ENCODE results near the gene ENTHD1. TPM values are rescaled to one million over a fixed set of nuclear protein-coding genes. Genes with fewer than 3 reads are reported as not detected.
"Not testable (repeated sequence)": the region's sequence is repeated elsewhere in the genome, so short reads cannot be mapped to it uniquely, and the experiment has no call there.

Gene ENTHD1
- total RNA-seq, 1 donor from 2014 or later = not detected

DNA sequence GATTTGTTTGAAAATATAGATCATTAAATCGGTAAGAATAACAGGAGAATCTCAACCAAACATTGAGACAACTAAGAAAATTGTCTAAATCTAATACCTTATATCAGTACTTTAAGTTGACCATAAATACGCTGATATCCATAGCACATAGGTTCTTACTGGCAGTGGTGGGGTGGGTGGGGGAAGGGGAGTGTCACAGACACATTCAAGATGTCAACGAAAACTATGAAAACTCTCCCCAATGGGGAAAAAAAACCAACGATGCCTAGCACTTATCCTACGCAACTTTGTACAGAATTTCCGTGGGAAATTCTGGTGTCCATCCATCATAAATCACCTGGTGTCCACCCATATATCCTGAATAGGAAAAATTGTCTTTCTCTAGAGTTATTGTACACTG lies 13.5 kb upstream of the ENTHD1 start:
- no peaks in the 10 kb centered on the region for H3K4me1 Mint-ChIP-seq (ENCODE audit: low read depth, unreplicated experiment)
- H3K27ac Mint-ChIP-seq (ENCODE audit: unreplicated experiment) = no peak overlapping the region
- no peaks in the 10 kb centered on the region for H3K36me3 Mint-ChIP-seq (ENCODE audit: unreplicated experiment)
- DNase-seq = no peak
- no peak overlapping the region for H3K4me3 Mint-ChIP-seq (ENCODE audit: unreplicated experiment)
- H3K9me3 Mint-ChIP-seq (ENCODE audit: unreplicated experiment) = no peaks in the 10 kb centered on the region
- TF ChIP-seq CTCF (IDR thresholded peaks at IDR 0.05; ENCODE audit: partially characterized antibody, unreplicated experiment) = no peak
- no peaks in the 10 kb centered on the region for H3K27me3 Mint-ChIP-seq (ENCODE audit: unreplicated experiment)

DNA sequence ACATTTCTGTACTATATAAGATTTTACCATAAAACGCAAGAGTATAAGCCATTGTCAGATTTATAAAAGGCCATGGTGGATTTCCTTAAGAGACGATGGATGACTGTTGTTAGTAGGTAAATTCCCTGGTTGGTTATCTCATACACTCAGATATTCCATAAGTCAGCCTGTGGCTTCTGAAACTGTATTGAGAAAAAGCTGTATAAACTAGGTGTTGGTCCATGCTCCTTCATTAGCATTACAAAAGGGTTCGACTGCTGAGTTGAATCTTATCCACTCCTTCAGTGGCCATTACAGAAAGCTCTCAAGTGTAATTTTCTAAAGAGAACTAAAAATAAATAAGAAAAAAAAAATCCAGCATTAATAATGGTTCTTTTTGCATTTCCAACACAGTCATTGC lies 12.6 kb upstream of the ENTHD1 start:
- no peak for TF ChIP-seq CTCF (IDR thresholded peaks at IDR 0.05; ENCODE audit: partially characterized antibody, unreplicated experiment)
- Mint-ChIP-seq H3K4me1 (ENCODE audit: low read depth, unreplicated experiment) (no peaks in the 10 kb centered on the region), H3K27me3 (ENCODE audit: unreplicated experiment) (no peaks in the 10 kb centered on the region), H3K27ac (ENCODE audit: unreplicated experiment) (no peak overlapping the region), H3K4me3 (ENCODE audit: unreplicated experiment) (no peak overlapping the region), H3K9me3 (ENCODE audit: unreplicated experiment) (no peaks in the 10 kb centered on the region), H3K36me3 (ENCODE audit: unreplicated experiment) (no peaks in the 10 kb centered on the region)
- no peak for DNase-seq

GRCh38 chr22:39905687-39906086 lies 12.1 kb upstream of the ENTHD1 start:
- Mint-ChIP-seq H3K36me3 (ENCODE audit: unreplicated experiment) (no peaks in the 10 kb centered on the region), H3K9me3 (ENCODE audit: unreplicated experiment) (no peaks in the 10 kb centered on the region)
- DNase-seq = no peak

GRCh38 chr22:39904862-39905261 lies 11.3 kb upstream of the ENTHD1 start:
- no peak for DNase-seq
- H3K9me3 Mint-ChIP-seq (ENCODE audit: unreplicated experiment) = no peaks in the 10 kb centered on the region
- no peaks in the 10 kb centered on the region for H3K4me1 Mint-ChIP-seq (ENCODE audit: low read depth, unreplicated experiment)
- no peak for TF ChIP-seq CTCF (IDR thresholded peaks at IDR 0.05; ENCODE audit: partially characterized antibody, unreplicated experiment)
- H3K36me3 Mint-ChIP-seq (ENCODE audit: unreplicated experiment) = no peaks in the 10 kb centered on the region
- H3K4me3 Mint-ChIP-seq (ENCODE audit: unreplicated experiment) = no peak overlapping the region
- no peaks in the 10 kb centered on the region for H3K27me3 Mint-ChIP-seq (ENCODE audit: unreplicated experiment)
- no peak overlapping the region for H3K27ac Mint-ChIP-seq (ENCODE audit: unreplicated experiment)

More at GRCh38 chr22:39905687-39906086, 12.1 kb upstream of the ENTHD1 start:
- H3K27ac Mint-ChIP-seq (ENCODE audit: unreplicated experiment) = no peak overlapping the region
- no peak overlapping the region for H3K4me3 Mint-ChIP-seq (ENCODE audit: unreplicated experiment)
- no peak for TF ChIP-seq CTCF (IDR thresholded peaks at IDR 0.05; ENCODE audit: partially characterized antibody, unreplicated experiment)
- H3K27me3 Mint-ChIP-seq (ENCODE audit: unreplicated experiment) = no peaks in the 10 kb centered on the region
- no peaks in the 10 kb centered on the region for H3K4me1 Mint-ChIP-seq (ENCODE audit: low read depth, unreplicated experiment)

DNA sequence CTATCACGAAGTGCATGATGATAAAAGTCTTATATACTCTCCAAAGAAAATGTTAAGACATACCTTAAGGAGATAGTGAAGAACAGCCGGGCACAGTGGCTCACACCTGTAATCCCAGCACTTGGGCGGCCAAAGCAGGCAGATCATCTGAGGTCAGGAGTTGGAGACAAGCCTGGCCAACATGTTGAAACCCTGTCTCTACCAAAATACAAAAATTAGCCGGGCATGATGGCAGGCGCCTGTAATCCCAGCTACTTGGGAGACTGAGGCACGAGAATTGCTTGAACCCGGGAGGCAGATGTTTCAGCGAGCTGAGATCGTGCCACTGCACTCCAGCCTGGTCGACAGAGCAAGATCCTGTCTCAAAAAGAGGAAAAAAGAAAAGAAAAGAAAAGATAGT lies 10.5 kb upstream of the ENTHD1 start:
- H3K4me1 Mint-ChIP-seq (ENCODE audit: low read depth, unreplicated experiment); H3K27ac Mint-ChIP-seq (ENCODE audit: unreplicated experiment); DNase-seq; H3K4me3 Mint-ChIP-seq (ENCODE audit: unreplicated experiment); H3K9me3 Mint-ChIP-seq (ENCODE audit: unreplicated experiment); H3K27me3 Mint-ChIP-seq (ENCODE audit: unreplicated experiment); H3K36me3 Mint-ChIP-seq (ENCODE audit: unreplicated experiment): not testable (repeated sequence)

All from glutamatergic neuron (in vitro differentiated cells).